GM19328 (cell line): ENCODE results near the gene DLG4.

ENCODE experiments used
- ATAC-seq: cut with Tn5 transposase; IDR thresholded peaks from one replicate; pipeline ENCODE4 v1.9.1; 2021; ENCODE audit warnings: mild to moderate bottlenecking, moderate library complexity; ENCODE audit not compliant: unreplicated experiment

The DLG4 gene

DNA sequence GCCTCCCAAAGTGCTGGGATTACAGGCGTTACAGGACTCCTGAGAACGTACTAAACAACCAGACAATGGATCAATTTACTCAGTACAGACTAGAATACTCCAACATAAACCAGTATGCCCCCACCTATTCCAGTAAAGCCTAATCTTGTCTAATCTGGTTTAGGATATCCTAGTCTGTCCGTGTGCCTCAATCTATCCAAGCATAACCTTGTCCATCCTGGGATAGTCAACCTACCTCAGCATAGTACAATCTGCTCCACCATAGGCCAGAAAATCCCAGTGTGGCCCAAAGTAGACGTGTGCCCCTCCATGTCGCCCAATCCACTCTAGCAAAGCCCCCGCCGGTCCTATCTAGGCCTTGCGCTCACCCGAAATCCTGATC is 14.1 kb upstream of the DLG4 start:
- ATAC-seq, result no peak

DNA sequence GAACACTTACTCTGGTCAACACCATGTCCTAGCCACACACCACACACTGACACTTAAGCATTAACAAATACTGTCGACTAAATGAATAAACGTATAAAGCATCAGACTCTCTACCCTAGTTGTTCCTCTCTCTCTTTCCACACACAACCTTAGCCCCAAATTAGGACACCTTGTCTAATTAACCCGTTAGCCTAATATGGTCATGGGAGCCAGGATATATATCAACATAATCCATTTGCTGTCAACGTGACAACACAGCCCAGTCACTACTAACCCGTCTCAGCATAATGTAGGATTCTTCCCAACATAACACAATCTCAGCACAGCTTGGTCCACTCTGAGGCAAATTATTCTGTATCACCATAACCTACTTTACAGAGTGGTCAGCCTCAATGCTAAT is 12.5 kb upstream of the DLG4 start:
- no peak for ATAC-seq

DNA sequence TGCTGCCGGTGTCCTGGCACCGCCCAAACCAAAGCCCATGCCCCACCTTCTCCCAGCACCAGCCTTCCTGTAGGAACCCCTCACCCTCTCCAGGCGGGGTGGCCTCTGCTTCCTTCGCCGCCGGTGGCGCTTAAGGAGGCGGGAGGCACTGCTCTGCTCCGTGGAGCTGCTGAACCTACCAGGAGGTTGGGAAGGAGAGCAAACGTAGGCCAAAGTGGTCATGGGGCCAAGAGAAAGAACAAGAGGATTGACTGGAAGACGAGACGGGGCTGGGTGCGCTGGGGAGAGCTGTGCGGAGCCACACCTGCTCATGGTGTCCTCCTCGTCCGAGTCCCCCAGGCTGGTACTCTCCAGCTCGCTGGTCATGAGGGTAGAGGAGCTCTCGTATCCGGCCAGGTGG is 9.9 kb upstream of the DLG4 start:
- ATAC-seq, result no peak

DNA sequence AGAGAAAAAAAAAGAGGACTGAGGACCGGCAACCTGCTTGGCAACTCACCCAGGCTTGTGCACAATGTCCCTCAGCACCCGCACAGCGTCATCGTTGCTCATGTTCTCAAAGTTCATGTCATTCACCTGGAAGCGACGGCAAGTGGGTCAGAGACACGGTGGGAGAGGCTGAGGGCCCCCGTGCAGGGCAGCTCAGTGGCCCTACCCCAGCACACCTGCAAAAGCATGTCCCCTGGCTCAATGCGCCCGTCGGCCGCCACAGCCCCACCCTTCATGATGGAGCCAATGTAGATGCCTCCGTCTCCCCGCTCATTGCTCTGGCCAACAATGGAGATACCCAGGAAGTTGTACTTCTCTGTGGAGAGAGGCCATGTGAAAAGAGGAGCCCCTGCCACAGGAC is 9.3 kb upstream of the DLG4 start:
- ATAC-seq, result no peak

DNA sequence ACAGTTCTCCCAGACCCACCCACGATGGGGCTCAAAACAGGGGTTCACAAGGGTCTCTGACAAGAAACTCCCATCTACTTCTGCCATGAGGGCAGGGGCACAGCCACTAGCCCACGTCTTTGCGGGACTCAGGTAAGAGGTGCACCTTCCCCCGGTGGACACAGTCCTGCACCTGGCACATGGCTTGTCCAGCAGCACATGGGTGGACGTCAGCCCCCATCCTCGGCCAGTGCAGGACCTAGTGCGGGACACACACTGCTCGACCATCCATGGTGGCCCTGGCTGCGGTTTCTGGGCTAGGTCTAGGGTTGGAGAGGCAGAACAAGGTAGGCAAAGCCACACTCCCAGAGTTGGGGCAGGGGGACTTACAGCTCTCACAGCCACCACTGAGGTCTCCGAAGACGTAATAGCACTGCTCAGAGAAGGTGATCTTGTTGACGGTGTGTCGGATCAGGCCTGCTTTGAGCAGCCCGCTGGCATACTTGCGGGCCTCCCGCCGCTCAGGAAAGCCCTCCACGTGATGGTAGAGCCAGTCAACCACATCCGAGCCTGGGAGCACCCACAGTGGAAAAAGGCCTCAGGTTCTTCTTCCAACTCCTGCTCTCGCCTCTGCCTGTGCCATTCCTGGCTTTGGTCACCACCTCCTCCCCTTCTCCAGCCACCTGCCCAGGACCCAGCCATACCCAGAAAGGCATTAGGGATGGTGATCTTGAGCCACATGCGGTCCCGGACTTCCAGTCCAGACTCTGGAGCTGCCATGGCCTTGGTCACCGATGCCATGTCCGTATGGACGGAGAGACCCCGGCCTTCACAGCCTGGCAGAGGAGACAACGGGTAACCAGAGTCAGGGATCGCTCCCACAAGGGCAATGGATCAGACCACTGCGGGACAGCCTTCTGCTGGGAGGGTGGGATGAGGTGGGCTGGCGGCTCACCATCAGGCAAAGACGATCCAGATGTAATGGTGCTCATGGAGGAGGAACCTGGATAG is 7.4 kb upstream of the DLG4 start:
- ATAC-seq, result no peak

DNA sequence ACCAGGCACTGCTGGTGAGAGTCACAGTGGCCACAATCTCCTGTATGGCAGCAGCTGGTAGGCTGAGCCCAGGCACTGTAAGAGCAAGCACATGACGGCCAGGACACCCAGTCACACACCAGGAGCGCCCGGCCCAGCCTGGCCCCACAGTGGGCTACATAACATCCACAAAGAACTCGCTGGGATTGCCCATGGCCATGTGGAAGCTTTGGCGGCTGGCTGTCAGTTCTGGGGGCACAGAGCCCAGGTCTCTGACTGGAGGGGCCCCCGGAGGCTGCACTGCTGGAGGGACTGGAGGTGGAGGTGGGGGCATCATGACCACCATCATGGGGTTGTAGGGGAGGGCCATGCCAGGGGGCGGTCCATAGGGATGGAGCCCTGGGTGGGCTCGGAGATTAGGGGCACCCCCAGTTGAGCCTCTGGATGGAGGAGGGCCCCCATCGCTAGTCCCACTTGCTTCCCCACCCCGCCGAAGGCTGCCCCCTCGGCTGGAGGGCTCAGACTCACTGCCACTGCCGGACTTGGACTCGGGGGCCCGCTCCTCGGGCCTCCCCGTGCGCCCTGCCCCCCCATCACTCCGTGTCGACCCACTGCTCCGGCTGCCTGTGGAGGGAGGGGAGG is 6.2 kb upstream of the DLG4 start:
- no peak for ATAC-seq

DNA sequence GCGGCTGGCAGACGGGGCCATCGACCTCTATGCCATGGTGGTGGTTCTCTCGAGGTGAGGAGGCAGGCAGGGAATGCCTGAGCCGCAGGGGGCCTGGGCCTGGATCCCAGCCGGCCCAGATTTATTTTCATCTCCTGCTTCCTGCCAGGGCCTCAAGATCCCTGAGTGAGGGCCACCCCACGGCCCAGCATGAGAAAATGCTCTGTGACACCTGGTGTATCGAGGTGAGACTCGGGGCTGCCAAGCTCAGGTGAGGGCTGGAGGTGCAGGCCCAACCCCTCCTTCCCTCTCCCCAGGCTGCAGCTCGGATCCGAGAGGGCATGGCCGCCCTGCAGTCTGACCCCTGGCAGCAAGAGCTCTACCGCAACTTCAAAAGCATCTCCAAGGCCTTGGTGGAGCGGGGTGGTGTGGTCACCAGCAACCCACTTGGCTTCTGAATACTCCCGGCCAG is 5.0 kb upstream of the DLG4 start:
- no peak for ATAC-seq

DNA sequence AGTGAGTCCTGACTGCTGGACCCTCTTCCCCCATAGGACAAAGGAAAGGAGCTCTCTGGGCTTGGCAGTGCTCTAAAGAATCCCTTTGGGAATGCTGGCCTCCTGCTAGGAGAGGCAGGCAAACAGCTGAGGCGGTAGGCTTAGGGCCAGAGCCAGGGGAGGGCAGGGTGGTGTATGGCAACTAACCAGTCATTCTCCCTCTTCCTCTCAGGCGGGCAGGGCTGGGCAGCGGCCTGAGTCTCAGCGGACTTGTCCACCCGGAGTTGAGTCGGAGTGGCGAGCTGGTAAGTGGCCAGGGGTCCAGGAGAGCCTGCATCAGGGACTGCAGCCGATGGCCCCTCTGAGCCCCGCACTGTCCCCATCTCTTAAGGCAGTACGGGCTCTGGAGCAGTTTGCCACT is 4.5 kb upstream of the DLG4 start:
- no peak for ATAC-seq

DNA sequence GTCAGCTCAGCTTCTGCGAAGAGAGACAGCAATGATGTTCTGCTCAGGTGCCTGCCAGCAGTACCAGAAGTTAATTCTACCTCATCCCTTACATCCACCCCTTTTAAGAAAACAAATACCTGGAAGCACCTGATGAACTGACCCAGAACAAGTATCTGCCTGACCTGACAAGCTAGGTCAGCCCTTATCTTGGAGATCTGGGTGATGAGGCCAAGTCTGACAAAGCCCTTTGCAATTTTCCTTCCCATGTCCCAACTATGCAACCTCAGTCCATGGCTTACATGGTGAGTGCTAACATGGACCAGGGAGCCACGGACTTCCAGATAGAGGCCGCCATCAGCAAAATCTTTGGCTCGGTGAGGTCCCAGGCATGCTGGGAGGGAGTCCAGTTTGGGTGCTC is 3.7 kb upstream of the DLG4 start:
- no peak for ATAC-seq

DNA sequence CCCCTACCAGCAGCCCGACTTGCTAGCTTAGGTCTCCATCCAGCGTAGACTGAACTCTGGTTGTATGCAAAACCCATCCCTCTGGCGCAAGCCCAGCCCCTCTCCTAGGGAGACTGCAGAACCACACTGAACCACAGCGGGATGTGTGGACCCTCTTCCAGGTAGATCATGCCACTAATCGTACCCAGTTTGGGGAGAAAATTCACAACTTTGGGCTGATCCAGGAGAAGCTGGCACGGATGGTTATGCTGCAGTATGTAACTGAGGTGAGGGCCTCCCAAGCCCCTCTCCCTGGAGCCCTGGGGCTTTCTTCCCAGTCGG is 3.3 kb upstream of the DLG4 start:
- ATAC-seq, result no peak

DNA sequence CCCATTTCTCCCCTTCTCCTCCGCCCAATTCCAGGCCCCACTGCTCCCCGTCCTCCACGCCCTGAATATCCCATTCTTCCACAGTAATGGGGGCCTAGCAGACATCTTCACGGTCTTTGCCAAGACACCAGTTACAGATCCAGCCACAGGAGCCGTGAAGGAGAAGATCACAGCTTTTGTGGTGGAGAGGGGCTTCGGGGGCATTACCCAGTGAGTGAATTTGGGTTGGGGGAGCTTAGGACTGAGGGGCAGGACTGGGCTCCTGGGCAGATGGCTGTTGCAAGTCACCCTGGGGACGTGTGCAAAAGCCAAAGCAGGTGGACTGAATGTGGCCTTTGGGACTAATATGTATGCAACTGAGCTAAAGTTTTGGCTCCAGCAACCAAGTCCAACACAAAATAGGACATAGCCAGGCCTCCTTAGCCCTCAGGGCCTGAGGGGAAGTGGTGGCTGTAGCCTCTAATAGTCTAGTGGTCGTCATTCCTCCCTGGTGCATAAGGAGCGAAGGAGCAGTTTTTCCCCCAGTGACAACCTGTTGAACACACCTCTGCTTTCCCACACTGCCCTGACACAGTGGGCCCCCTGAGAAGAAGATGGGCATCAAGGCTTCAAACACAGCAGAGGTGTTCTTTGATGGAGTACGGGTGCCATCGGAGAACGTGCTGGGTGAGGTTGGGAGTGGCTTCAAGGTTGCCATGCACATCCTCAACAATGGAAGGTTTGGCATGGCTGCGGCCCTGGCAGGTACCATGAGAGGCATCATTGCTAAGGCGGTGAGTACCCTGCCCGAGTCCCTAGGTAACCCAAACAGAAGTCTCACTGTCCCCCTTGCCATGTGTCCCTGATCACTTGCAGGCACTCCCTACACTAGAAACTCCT is 2.7 kb upstream of the DLG4 start:
- ATAC-seq, result no peak

DNA sequence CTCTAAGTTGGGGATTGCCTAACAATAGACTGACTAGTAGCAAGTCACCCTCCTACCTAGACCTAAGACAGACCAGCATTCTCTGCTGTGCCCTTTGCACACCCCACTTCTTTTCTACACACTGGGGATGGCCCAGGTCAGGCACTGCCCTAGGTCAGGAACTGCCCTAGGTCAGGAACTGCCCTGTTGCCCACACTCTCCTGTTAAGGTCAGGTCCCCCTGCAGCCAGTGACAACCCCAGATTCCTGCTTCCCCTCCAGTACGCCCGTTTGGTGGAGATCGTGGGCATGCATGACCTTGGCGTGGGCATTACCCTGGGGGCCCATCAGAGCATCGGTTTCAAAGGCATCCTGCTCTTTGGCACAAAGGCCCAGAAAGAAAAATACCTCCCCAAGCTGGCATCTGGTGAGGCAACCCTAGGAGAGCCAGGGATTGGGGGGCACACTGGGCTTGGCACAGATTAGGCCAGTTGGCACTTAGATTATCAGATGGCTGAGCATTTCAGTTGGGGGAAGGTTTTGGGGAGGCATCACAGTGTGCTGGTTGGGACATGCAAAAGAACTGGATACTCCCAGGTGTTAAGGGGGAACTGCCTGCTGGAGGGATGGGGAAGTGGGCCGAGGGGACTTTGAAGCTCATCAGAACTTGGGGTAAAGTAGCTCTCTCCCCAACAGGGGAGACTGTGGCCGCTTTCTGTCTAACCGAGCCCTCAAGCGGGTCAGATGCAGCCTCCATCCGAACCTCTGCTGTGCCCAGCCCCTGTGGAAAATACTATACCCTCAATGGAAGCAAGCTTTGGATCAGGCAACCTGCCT is 1.8 kb upstream of the DLG4 start:
- ATAC-seq, result no peak

DNA sequence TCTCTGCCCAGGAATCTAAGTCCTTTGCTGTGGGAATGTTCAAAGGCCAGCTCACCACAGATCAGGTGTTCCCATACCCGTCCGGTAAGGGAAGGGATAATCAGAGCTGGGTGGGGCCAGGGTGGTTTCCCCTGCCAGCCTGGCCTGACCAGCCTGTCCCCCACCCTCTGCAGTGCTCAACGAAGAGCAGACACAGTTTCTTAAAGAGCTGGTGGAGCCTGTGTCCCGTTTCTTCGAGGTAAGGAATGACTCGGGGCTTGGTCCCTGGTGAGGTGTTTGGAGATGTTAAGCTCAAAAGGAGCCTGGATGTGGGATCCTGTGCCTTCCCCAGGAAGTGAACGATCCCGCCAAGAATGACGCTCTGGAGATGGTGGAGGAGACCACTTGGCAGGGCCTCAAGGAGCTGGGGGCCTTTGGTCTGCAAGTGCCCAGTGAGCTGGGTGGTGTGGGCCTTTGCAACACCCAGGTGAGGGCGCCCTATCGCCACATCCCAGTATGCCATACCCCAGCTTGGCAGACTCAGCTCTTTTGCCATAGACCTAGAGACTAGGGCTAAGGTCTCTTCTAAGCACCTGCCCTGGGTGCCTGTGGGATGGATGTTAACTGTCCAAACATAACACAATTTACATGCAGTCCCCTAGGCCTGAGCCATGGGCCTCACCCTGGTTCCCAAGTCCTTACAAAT is 1.1 kb upstream of the DLG4 start:
- no peak for ATAC-seq

DNA sequence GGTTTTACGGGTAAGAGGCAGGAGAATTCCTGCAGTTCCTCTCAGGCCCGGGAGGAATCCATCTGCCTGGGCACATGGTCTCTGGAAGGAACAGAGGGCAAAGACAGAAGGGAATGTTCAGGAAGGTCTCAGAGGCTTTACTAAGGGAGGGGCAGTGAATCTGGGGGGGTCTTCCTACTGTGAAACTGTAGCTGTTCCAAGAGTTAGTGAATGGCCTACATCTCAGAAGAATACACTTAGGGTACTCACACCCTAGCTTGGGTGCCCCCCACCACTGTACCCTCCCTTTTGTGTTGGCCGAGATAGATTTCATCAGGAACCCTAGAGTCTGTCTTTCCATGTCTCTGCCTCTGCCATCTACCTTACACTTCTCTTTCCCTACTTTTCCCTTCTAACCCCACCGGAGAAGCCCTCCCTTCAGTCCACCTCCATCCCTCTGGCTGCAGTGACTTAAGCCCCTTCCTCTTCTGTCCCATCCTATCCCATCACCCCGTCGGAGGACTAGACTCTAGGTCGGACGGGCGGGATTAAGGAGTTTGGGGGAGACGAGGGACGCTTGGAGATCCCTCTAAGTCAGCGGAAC is 316 bp downstream of the DLG4 start:
- no peak for ATAC-seq

DNA sequence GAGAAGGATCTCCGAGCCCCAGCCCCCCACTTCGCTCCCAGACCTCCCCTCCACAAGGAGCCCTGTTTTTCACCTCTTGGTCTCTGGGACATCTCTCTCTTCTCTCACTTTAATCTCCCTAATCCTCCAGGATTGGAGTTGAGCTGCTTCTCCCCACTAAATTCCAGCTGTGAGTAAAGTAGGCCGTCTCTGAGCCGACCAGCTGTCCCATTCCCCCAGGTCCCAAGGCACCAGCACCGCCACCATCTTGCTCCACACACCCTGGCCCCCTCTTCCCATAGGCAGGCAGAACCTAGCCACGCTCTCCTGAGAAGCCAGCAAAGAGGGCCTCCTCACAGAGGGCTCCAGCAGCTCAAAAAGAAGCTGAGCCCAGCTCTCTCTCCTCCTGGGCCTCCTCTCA is 878 bp downstream of the DLG4 start:
- no peak for ATAC-seq

DNA sequence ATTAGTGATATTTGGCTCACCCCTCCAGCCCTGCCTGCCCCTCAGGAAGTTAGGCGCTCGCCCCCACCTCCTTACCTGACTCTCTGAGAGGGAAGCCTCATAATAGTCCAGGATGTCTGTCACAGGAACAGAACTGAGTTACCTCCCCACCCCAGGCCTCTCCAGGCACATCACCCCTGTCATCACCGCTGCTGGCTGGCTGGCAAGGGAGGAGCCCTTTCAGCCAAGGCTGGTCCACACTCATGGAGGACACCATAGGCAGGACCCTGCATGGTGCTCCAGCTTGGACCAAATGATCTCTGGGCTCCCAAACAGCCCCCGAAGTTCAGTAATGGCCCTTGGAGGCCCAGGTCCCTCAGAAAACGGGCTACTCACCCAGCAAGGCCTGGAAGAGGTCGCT is 1.5 kb downstream of the DLG4 start:
- ATAC-seq, result no peak

DNA sequence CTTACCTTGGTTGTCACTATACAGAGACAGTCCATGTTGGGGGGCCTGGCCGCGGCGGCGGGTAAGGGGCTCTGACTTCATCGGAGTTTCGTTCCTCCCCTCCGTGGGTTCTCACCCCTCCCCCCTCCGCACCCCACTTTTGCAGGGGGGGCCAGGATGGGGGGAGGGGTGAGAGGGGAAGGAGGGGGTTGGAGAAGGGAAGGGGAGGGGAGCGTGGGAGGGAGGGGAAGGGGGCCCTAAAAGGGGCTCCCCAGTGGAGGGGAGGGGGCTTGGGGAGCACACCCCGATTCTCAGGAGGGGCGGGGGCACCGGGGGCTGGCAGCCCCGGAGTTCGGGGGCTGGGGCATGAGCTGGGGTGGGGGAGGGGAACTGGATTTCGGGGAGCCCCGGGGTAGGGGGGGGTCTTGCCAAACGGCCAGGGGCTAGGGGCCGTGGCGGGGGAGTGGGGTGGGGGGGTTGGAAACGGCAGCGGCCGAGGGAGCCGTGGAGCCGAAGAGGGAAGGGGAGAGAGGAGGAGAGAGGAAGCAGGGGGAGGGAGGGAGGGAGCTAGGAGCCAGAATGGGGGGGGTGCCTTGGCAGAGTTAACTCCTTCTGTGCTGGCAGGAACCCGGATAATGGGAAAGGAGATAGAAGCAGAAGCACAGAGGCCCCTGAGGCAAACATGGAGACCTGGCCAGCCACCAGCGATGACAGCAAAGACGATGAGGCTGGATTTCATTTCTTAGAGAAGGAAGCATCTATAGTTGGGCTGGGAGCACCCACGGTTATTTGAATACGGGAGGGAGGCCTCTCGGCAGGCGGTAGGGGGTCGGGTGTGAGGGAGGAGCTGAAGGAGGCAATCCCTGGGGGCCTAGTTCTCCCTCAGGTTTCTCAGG is 2.3 kb downstream of the DLG4 start:
- no peak for ATAC-seq

DNA sequence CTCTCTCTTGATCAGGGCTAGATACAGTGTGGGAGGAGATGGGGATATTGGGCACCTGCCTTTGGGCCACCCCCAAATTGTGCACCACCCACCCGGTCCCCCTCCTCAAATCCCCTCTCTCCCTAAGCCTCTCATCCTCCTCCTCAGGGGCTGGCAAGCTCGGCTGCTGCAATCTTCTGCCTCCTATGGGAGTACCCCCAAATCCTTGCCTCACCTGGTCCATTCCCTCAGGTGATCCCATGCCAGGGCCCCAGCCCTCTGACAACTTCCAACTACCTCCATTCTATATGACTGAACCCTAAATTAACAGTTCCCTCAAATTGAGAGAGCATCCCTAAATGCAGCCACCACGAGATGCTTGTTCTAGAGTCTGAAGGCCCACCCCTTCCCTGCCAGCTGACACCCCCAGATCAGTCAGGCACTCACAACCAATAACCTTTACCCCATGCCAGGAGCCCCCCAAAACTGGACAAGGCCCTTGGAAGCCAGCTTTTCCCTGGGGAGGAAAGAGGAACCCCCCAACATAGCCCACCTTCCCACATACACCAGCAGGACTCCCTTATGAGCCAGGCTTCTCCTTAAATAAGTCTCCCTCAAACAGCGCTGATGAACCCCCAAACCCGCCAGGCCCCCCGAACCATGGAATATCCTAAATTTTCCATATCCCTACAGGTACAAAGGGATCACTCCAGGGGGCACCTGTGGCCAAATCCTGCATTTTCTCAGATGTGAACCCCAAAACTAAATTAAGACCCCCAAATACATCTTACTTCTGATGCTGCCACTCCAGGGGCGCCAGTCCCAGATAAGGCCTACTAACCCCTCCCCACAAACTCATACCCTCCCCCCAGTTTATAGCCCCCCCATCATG is 3.2 kb downstream of the DLG4 start:
- no peak for ATAC-seq
